GM12875 (cell line): Measurements from ENCODE around the gene PWWP2A.

Source experiments
- H3K4me3 ChIP-seq: one replicate; pipeline ENCODE4 v1.5.1; 2011; ENCODE audit warnings: low read depth, low read length, control low read depth
- TF ChIP-seq, protein P1 (sequence below): IDR thresholded peaks from 2 replicates; pipeline ENCODE4 v1.5.1; 2011; ENCODE audit warnings: low read depth, mild to moderate bottlenecking, control low read depth, inconsistent platforms, low read length, moderate library complexity, borderline replicate concordance; ENCODE audit not compliant: insufficient read depth

The PWWP2A gene

DNA sequence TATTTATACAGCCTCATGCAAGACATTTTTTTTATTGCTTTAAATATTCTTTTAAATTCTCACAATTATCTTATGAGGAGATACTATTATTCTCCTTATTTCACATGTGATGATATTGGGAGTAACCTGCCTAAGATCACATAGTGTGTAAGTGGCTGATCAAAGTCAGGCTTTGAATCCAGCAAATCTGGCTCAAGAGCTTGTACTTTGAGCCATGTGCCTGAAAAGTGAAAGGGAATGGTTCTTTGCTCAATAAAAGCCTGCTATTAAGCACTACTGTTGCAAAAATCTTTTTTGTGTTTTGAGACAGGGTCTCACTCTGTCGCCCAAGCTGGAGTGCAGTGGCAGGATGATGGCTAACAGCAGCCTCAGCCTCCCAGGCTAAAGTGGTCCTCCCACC is 35.1 kb downstream of the PWWP2A start:
- TF ChIP-seq, protein P1, sequence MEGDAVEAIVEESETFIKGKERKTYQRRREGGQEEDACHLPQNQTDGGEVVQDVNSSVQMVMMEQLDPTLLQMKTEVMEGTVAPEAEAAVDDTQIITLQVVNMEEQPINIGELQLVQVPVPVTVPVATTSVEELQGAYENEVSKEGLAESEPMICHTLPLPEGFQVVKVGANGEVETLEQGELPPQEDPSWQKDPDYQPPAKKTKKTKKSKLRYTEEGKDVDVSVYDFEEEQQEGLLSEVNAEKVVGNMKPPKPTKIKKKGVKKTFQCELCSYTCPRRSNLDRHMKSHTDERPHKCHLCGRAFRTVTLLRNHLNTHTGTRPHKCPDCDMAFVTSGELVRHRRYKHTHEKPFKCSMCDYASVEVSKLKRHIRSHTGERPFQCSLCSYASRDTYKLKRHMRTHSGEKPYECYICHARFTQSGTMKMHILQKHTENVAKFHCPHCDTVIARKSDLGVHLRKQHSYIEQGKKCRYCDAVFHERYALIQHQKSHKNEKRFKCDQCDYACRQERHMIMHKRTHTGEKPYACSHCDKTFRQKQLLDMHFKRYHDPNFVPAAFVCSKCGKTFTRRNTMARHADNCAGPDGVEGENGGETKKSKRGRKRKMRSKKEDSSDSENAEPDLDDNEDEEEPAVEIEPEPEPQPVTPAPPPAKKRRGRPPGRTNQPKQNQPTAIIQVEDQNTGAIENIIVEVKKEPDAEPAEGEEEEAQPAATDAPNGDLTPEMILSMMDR, result no peak
- no peak overlapping the region for H3K4me3 ChIP-seq

DNA sequence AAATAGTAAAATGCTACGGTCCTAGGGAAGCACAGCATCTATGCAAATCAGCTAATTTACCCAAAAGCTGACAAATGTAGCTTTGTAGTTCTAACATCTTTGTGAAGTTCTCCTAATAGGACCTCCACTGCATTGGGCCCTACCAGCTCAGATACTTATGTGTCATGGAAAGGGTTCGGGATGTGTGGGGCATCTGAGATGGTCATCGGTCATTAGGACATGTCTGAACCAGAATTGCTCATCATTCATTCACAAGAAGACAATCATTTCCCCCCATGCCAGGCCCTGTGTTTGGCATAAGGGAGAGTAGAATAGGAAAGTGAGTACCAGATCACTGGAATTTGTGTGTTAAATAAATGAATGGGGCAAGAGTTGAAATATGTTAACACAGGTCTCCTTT is 35.7 kb downstream of the PWWP2A start:
- no peak overlapping the region for H3K4me3 ChIP-seq
- TF ChIP-seq, protein P1, result no peak

DNA sequence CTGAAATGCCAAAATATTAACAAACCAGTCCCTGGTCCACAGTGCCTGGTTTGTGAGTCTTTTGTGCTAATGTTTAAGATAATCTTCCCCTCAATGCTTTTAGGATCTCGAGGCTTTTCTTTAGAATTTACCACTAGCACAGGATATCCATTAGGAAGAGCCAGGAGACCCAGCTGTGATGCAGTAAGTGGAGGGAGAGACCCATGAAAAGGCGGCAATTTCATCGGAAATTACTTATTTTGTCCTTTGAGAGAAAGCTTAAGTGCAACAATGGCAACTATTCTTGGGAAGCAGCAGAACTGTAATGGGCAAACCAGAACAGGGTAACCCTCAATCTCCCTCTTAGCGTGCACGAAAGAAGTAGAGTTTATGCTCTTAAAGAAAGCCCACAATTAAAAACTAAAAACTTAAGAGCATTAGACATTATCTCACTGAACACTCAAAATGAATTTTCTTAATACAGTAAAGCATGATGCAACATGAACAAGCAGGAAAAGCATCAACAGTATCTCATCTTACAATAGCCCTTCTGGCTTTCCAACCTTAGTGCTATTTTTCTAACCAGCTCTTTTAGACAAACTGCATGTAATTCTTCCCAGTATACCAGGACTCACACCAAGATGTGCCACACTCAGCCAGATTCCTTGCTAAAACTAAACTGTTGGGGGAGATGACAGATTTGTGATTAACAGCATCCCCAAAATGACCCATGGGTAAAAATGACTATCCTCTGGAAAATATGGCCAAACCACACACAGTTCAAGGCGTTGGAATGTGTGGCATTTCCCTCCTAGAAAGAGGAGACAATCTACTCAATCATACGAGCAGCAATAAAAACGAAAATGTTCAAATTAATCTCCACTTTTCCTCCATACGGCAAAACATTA is 36.4 kb downstream of the PWWP2A start:
- no peak overlapping the region for H3K4me3 ChIP-seq
- TF ChIP-seq, protein P1, result no peak

DNA sequence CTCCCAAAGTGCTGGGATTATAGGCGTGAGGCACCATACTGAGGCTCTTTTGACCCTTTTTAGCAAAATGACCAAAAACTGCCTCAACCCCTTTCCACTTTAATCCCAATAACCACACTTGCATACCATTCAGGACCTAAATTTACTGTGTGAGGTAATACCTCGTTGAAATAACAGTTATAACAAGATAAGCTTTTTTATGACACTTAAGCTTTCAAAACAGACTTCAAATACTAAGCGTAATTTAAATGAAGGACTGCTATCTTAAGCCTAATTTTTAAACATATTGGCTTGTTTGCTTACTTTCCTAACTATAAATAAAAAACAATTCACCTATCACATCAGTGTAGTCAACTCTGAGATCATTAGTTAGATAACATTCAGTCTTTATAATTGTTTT is 37.8 kb downstream of the PWWP2A start:
- TF ChIP-seq, protein P1, result no peak
- H3K4me3 ChIP-seq, result no peak overlapping the region

DNA sequence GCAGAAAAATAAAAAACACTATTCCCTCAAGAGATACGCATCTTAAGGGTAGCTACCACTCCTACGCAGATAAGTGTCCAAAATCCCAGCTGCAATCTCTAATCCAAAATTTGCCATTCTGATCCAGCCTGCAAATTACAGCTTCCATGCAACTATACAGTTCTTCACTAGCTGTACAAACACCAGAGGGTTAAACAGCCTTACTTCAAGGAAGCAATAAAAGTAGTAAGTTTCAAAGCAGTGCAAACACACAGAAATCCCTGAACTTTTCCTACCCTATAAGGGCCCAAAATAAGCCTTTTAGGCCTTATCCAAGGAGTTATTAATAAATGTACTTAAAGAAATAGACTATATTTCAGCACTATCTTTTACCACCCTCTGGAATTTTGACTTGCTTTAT is 39.5 kb downstream of the PWWP2A start:
- TF ChIP-seq, protein P1, result no peak
- no peak overlapping the region for H3K4me3 ChIP-seq

DNA sequence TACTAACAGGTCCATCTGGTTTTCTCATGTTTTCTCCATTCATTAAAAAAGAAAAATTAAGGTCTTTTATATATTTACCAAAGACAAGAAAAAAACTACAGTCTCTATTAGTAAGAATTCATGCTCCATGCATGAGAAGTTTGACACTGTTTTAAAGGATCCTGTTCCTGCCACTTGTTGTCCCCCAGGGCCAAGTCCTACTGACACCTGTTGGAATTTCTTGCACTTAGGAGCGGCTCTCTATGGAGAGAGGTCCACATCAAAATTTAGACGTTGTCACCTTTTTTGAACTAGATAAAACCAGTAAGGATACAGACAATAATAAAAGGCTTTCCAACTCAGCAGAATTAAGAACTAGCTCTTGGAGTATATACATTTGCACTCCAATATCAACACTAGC is 42.3 kb downstream of the PWWP2A start:
- no peak overlapping the region for H3K4me3 ChIP-seq
- TF ChIP-seq, protein P1, result no peak

DNA sequence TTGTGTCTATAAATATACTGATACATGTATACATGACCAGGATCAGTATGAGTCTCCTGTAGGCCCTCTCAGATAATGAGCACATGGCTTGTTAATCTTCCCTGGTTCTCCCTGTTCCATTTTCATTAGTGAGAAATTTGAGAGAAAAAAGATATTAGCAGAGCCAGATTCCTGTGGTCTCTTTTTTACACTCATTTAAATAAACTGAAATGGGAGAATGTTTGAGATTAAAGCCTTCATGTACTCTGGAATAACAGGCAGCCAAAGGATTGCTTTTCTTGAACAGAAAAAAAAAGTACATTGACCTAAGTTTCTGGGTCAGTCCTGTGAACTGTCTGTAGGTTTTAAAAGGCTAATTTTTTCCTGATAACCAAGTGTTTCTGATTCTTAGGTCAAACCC is 44.2 kb downstream of the PWWP2A start:
- TF ChIP-seq, protein P1, result no peak
- no peak overlapping the region for H3K4me3 ChIP-seq
